HL-60 (cell line): Measurements from ENCODE around the gene INPP5J.

ENCODE experiments used
- DNase-seq, 2 experiments: peaks; one replicate each; pipeline ENCODE4 v3.0.0-alpha.2; 2010 to 2020; ENCODE audit warnings: low read depth in 1 of 2, low spot score in 1 of 2
- H3K27ac ChIP-seq: fragments of 250-450 bp; sonication (Bioruptor Pico); replicated peaks from 2 replicates; pipeline ENCODE4 v1.5.1; 2020; ENCODE audit warnings: mild to moderate bottlenecking, moderate library complexity
- H3K27me3 ChIP-seq: fragments of 250-450 bp; sonication (Bioruptor Pico); 2 replicates; pipeline ENCODE4 v1.5.1; 2021; ENCODE audit warnings: mild to moderate bottlenecking, moderate library complexity; ENCODE audit not compliant: insufficient read depth, poor library complexity, severe bottlenecking
- H3K4me3 ChIP-seq: replicated peaks from 2 replicates; pipeline ENCODE4 v1.5.1; 2011; ENCODE audit warnings: mild to moderate bottlenecking, control low read depth, low read length; ENCODE audit not compliant: insufficient read depth
- CTCF ChIP-seq: IDR thresholded peaks from one replicate; pipeline ENCODE4 v1.5.1; 2011; ENCODE audit warnings: low read length, control low read depth, inconsistent platforms; ENCODE audit not compliant: insufficient read depth
- GABPA ChIP-seq: IDR thresholded peaks from 2 replicates; pipeline ENCODE4 v1.6.1; 2012; ENCODE audit warnings: low read depth
- POLR2AphosphoS5 ChIP-seq: IDR thresholded peaks from 2 replicates; pipeline ENCODE4 v1.6.1; 2012; ENCODE audit warnings: low read depth
- REST ChIP-seq: IDR thresholded peaks from 2 replicates; pipeline ENCODE4 v1.6.1; 2012; ENCODE audit warnings: low read depth; ENCODE audit not compliant: insufficient replicate concordance
- SPI1 ChIP-seq: IDR thresholded peaks from 2 replicates; pipeline ENCODE4 v1.6.1; 2012; ENCODE audit warnings: low read depth, mild to moderate bottlenecking, borderline replicate concordance

The INPP5J gene

DNA sequence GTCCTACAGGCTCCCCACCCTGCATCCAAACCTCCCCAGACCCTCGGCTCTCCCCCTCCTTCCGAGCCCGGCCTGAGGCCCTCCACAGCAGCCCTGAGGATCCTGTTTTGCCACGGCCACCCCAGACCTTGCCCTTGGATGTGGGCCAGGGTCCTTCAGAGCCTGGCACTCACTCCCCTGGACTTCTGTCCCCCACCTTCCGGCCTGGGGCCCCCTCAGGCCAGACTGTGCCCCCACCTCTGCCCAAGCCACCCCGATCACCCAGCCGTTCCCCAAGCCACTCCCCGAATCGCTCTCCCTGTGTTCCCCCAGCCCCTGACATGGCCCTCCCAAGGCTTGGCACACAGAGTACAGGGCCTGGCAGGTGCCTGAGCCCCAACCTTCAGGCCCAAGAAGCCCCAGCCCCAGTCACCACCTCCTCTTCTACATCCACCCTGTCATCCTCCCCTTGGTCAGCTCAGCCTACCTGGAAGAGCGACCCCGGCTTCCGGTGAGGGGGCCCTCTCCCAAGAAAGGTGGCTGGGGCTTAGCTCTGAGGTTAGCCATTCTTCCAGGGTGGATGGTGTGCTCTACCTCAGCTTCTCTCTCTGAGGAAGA is 2.9 kb downstream of the INPP5J start:
- no peak overlapping the region for H3K4me3 ChIP-seq
- no peaks in the 10 kb centered on the region for H3K27me3 ChIP-seq
- TF ChIP-seq CTCF (no peak), POLR2AphosphoS5 (no peak), GABPA (no peak), SPI1 (no peak), REST (no peak)
- no peak for DNase-seq
- H3K27ac ChIP-seq, result no peak overlapping the region

GRCh38 chr22:31126128-31126868 is 3.5 kb downstream of the INPP5J start:
- no peak for DNase-seq
- Histone ChIP-seq H3K27me3 (no peaks in the 10 kb centered on the region), H3K27ac (no peak overlapping the region), H3K4me3 (no peak overlapping the region)
- TF ChIP-seq POLR2AphosphoS5, result no peak
- TF ChIP-seq GABPA, result no peak
- no peak for TF ChIP-seq CTCF
- TF ChIP-seq SPI1, result no peak
- no peak for TF ChIP-seq REST

GRCh38 chr22:31126869-31127175 is 4.1 kb downstream of the INPP5J start:
- Histone ChIP-seq H3K4me3 (no peak overlapping the region), H3K27ac (no peak overlapping the region), H3K27me3 (no peaks in the 10 kb centered on the region)
- DNase-seq, result no peak
- TF ChIP-seq REST, result no peak
- no peak for TF ChIP-seq SPI1
